Endothelial cell (in vitro differentiated cells): ENCODE results near the gene FETUB. TPM values are rescaled to one million over a fixed set of nuclear protein-coding genes. Genes with fewer than 3 reads are reported as not detected.
"Not testable (repeated sequence)": the region's sequence is repeated elsewhere in the genome, so short reads cannot be mapped to it uniquely, and the experiment has no call there.

Source experiments
- DNase-seq: peaks from one replicate; pipeline ENCODE4 v3.0.0; 2021; ENCODE audit warnings: low spot score
- H3K27ac Mint-ChIP-seq: one replicate; pipeline ENCODE4 v1.8.0; 2021; ENCODE audit warnings: mixed read lengths, inconsistent platforms; ENCODE audit not compliant: unreplicated experiment
- H3K27me3 Mint-ChIP-seq: one replicate; pipeline ENCODE4 v1.8.0; 2021; ENCODE audit warnings: mild to moderate bottlenecking, moderate library complexity, mixed read lengths, inconsistent platforms; ENCODE audit not compliant: unreplicated experiment
- H3K36me3 Mint-ChIP-seq: one replicate; pipeline ENCODE4 v1.8.0; 2021; ENCODE audit warnings: mild to moderate bottlenecking, low read depth, mixed read lengths, inconsistent platforms; ENCODE audit not compliant: unreplicated experiment
- H3K4me1 Mint-ChIP-seq: one replicate; pipeline ENCODE4 v1.8.0; 2021; ENCODE audit warnings: mild to moderate bottlenecking, mixed read lengths, inconsistent platforms; ENCODE audit not compliant: unreplicated experiment
- H3K4me3 Mint-ChIP-seq: one replicate; pipeline ENCODE4 v1.8.0; 2021; ENCODE audit warnings: mild to moderate bottlenecking, mixed read lengths, inconsistent platforms; ENCODE audit not compliant: unreplicated experiment
- H3K9me3 Mint-ChIP-seq: one replicate; pipeline ENCODE4 v1.8.0; 2021; ENCODE audit warnings: mixed read lengths, inconsistent platforms; ENCODE audit not compliant: unreplicated experiment
- CTCF ChIP-seq: fragments of 200-600 bp; sonication (generic); IDR thresholded peaks from one replicate; pipeline ENCODE4 v1.5.0; 2021; ENCODE audit warnings: antibody characterized with exemption; ENCODE audit not compliant: unreplicated experiment
- total RNA-seq: library from RNA; stranded (reverse); fragmentation: NEBNext Ultra II Directional; extraction: Animal tissue kit (Norgen Biotek cat#: 25700); gene quantifications from one replicate; pipeline ENCODE4 v1.2.1, GENCODE V29; 2021; ENCODE audit not compliant: unreplicated experiment

The FETUB gene
- total RNA-seq, 1 donor from 2014 or later: not detected

- H3K27me3 Mint-ChIP-seq: peaks cover 7% of the 10 kb centered on the region
- peaks cover 7% of the 10 kb centered on the region for H3K9me3 Mint-ChIP-seq
- no peak for TF ChIP-seq CTCF
- peaks cover 5% of the 10 kb centered on the region for H3K4me1 Mint-ChIP-seq
- no peak overlapping the region for H3K4me3 Mint-ChIP-seq
- no peak overlapping the region for H3K27ac Mint-ChIP-seq
- no peak for DNase-seq
- H3K36me3 Mint-ChIP-seq: peaks cover 6% of the 10 kb centered on the region
Observed at GRCh38 chr3:186683979-186684378, 43.8 kb downstream of the FETUB start.

GRCh38 chr3:186686475-186686874, 46.3 kb downstream of the FETUB start:
- H3K27ac Mint-ChIP-seq, H3K27me3 Mint-ChIP-seq, H3K9me3 Mint-ChIP-seq, H3K36me3 Mint-ChIP-seq, H3K4me3 Mint-ChIP-seq, H3K4me1 Mint-ChIP-seq, DNase-seq: not testable (repeated sequence)

GRCh38 chr3:186687120-186687651, 47.0 kb downstream of the FETUB start:
- Mint-ChIP-seq H3K9me3 (peaks cover 7% of the 10 kb centered on the region), H3K27ac (no peak overlapping the region), H3K4me3 (no peak overlapping the region), H3K36me3 (peaks cover 6% of the 10 kb centered on the region), H3K4me1 (peaks cover 5% of the 10 kb centered on the region), H3K27me3 (peaks cover 7% of the 10 kb centered on the region)
- no peak for DNase-seq
- no peak for TF ChIP-seq CTCF

GRCh38 chr3:186690304-186690703, 50.1 kb downstream of the FETUB start:
- H3K27ac Mint-ChIP-seq, H3K4me3 Mint-ChIP-seq, H3K9me3 Mint-ChIP-seq, H3K4me1 Mint-ChIP-seq, DNase-seq, H3K36me3 Mint-ChIP-seq, H3K27me3 Mint-ChIP-seq: not testable (repeated sequence)

GRCh38 chr3:186691676-186692075, 51.5 kb downstream of the FETUB start:
- Mint-ChIP-seq H3K36me3 (no peaks in the 10 kb centered on the region), H3K9me3 (no peaks in the 10 kb centered on the region), H3K27ac (no peak overlapping the region), H3K27me3 (no peaks in the 10 kb centered on the region), H3K4me1 (peaks cover 5% of the 10 kb centered on the region), H3K4me3 (no peak overlapping the region)
- DNase-seq: no peak
- TF ChIP-seq CTCF: no peak

GRCh38 chr3:186693843-186694242, 53.6 kb downstream of the FETUB start:
- H3K9me3 Mint-ChIP-seq: no peaks in the 10 kb centered on the region
- no peak for DNase-seq
- H3K4me3 Mint-ChIP-seq: no peak overlapping the region
- no peaks in the 10 kb centered on the region for H3K4me1 Mint-ChIP-seq
- no peaks in the 10 kb centered on the region for H3K27me3 Mint-ChIP-seq
- no peaks in the 10 kb centered on the region for H3K36me3 Mint-ChIP-seq
- no peak for TF ChIP-seq CTCF
- H3K27ac Mint-ChIP-seq: no peak overlapping the region
